ENCODE measurements around the gene ECEL1. TPM values are rescaled to one million over a fixed set of nuclear protein-coding genes. Genes with fewer than 3 reads are reported as not detected.

The ECEL1 gene
- total and polyA plus RNA-seq, 2 experiments from 2014 or later, result 6.7 to 17.5 TPM

GRCh38 chr2:232498452-232498851 is 10.8 kb upstream of the ECEL1 start (continued):
- no peak for TF ChIP-seq REST (IDR thresholded peaks at IDR 0.05; ENCODE audit: unreplicated experiment)

GRCh38 chr2:232497348-232497747 is 9.7 kb upstream of the ECEL1 start:
- peaks cover 10% of the 10 kb centered on the region; the same call in 1 of the 2 replicates for H3K4me1 ChIP-seq (ENCODE audit: insufficient read depth)
- H3K4me1 Mint-ChIP-seq, result peaks cover 18% of the 10 kb centered on the region
- no peaks in the 10 kb centered on the region for H3K36me3 ChIP-seq (ENCODE audit: insufficient read depth)
- DNase-seq (ENCODE audit: low spot score) (no peak), ATAC-seq (no peak)
- no peaks in the 10 kb centered on the region for H3K36me3 Mint-ChIP-seq (ENCODE audit: low read depth)
- no peaks in the 10 kb centered on the region for H3K79me2 ChIP-seq (replicated peaks; ENCODE audit: insufficient read depth)
- H3F3A ChIP-seq (replicated peaks; ENCODE audit: low read depth), result no peaks in the 10 kb centered on the region
- peaks cover 6% of the 10 kb centered on the region; the same call in 1 of the 2 replicates for H3K27me3 ChIP-seq (ENCODE audit: insufficient read depth)
- H3K27ac ChIP-seq (ENCODE audit: low read depth), result no peak overlapping the region
- H3K9me2 ChIP-seq (ENCODE audit: insufficient read depth), result no peaks in the 10 kb centered on the region
- H3K4me3 Mint-ChIP-seq, result no peak overlapping the region
- H3K27ac Mint-ChIP-seq, result no peak overlapping the region
- no peaks in the 10 kb centered on the region for H3K9me3 Mint-ChIP-seq
- H4K20me1 ChIP-seq (replicated peaks; ENCODE audit: insufficient read depth), result no peaks in the 10 kb centered on the region
- H2AFZ ChIP-seq, result no peak overlapping the region
- no peak overlapping the region for H3K4me3 ChIP-seq
- no peak overlapping the region for H3K4me2 ChIP-seq
- peaks cover 19% of the 10 kb centered on the region for H3K27me3 Mint-ChIP-seq (ENCODE audit: insufficient read depth, low read depth, poor library complexity)
- TF ChIP-seq NANOG (IDR thresholded peaks at IDR 0.05; ENCODE audit: borderline replicate concordance) (no peak), REST (IDR thresholded peaks at IDR 0.05; ENCODE audit: unreplicated experiment) (no peak), ZNF331 (CRISPR knock-in tag; IDR thresholded peaks at IDR 0.05; ENCODE audit: low read depth) (no peak), EZH2phosphoT487 (IDR thresholded peaks at IDR 0.05; ENCODE audit: unreplicated experiment) (no peak)

- no peak overlapping the region for H3K27ac ChIP-seq (ENCODE audit: low read depth)
- Mint-ChIP-seq H3K27me3 (ENCODE audit: insufficient read depth, low read depth, poor library complexity) (peaks cover 22% of the 10 kb centered on the region), H3K9me3 (no peaks in the 10 kb centered on the region), H3K27ac (no peak overlapping the region), H3K4me3 (no peak overlapping the region), H3K36me3 (ENCODE audit: low read depth) (no peaks in the 10 kb centered on the region), H3K4me1 (peaks cover 15% of the 10 kb centered on the region)
- no peaks in the 10 kb centered on the region for H3K79me2 ChIP-seq (replicated peaks; ENCODE audit: insufficient read depth)
- H3K4me2 ChIP-seq, result no peak overlapping the region
- H4K20me1 ChIP-seq (replicated peaks; ENCODE audit: insufficient read depth), result no peaks in the 10 kb centered on the region
- ATAC-seq (no peak), DNase-seq (ENCODE audit: low spot score) (no peak)
- H3K27me3 ChIP-seq (ENCODE audit: insufficient read depth), result no peaks in the 10 kb centered on the region; the same call in 1 of the 2 replicates
- H3K9me2 ChIP-seq (ENCODE audit: insufficient read depth), result no peaks in the 10 kb centered on the region
- H3K36me3 ChIP-seq (ENCODE audit: insufficient read depth), result no peaks in the 10 kb centered on the region
- no peaks in the 10 kb centered on the region for H3F3A ChIP-seq (replicated peaks; ENCODE audit: low read depth)
- no peak overlapping the region for H3K4me3 ChIP-seq
- H3K4me1 ChIP-seq (ENCODE audit: insufficient read depth), result peaks cover 7% of the 10 kb centered on the region; the same call in 1 of the 2 replicates
- no peak overlapping the region for H2AFZ ChIP-seq
- TF ChIP-seq NANOG (IDR thresholded peaks at IDR 0.05; ENCODE audit: borderline replicate concordance) (no peak), STAT1 (IDR thresholded peaks at IDR 0.05; ENCODE audit: unreplicated experiment) (no peak)
Measured at GRCh38 chr2:232496501-232497270, 9.1 kb upstream of the ECEL1 start.
